ENCODE data around the gene OCIAD2.
"Not testable (repeated sequence)": the region's sequence is repeated elsewhere in the genome, so short reads cannot be mapped to it uniquely, and the experiment has no call there.

The OCIAD2 gene

GRCh38 chr4:48906206-48907173 lies at the start of gene OCIAD2:
TSS of gene OCIAD2 (minus strand) at chr4:48906774. CDS start at chr4:48904549, 2,225 bp downstream.
- peak; percentile 60 for DNase-seq (ENCODE audit: low read depth, low spot score)

- DNase-seq (ENCODE audit: low read depth, low spot score) = no peak
Measured at GRCh38 chr4:48954314-48954713, 47.7 kb upstream of the OCIAD2 start.

GRCh38 chr4:48949518-48950219 lies 43.1 kb upstream of the OCIAD2 start:
- DNase-seq (ENCODE audit: low read depth, low spot score) = no peak

- DNase-seq (ENCODE audit: low read depth, low spot score) = no peak
Measured at GRCh38 chr4:48949086-48949485, 42.5 kb upstream of the OCIAD2 start.

GRCh38 chr4:48947731-48948130 lies 41.2 kb upstream of the OCIAD2 start:
- DNase-seq (ENCODE audit: low read depth, low spot score) = no peak

GRCh38 chr4:48945981-48946380 lies 39.4 kb upstream of the OCIAD2 start:
- no peak for DNase-seq (ENCODE audit: low read depth, low spot score)

- DNase-seq (ENCODE audit: low read depth, low spot score) = peak; percentile 17
Measured at GRCh38 chr4:48944756-48945241, 38.2 kb upstream of the OCIAD2 start.

- no peak for DNase-seq (ENCODE audit: low read depth, low spot score)
Measured at GRCh38 chr4:48944252-48944651, 37.7 kb upstream of the OCIAD2 start.

GRCh38 chr4:48943387-48943786 lies 36.8 kb upstream of the OCIAD2 start:
- no peak for DNase-seq (ENCODE audit: low read depth, low spot score)

- no peak for DNase-seq (ENCODE audit: low read depth, low spot score)
Measured at GRCh38 chr4:48939785-48940184, 33.2 kb upstream of the OCIAD2 start.

- no peak for DNase-seq (ENCODE audit: low read depth, low spot score)
Measured at GRCh38 chr4:48938831-48939230, 32.3 kb upstream of the OCIAD2 start.

- DNase-seq (ENCODE audit: low read depth, low spot score) = no peak
Measured at GRCh38 chr4:48937033-48937432, 30.5 kb upstream of the OCIAD2 start.

GRCh38 chr4:48931459-48931858 lies 24.9 kb upstream of the OCIAD2 start:
- no peak for DNase-seq (ENCODE audit: low read depth, low spot score)

- no peak for DNase-seq (ENCODE audit: low read depth, low spot score)
Measured at GRCh38 chr4:48930654-48931053, 24.1 kb upstream of the OCIAD2 start.

- DNase-seq (ENCODE audit: low read depth, low spot score) = no peak
Measured at GRCh38 chr4:48924416-48924815, 17.8 kb upstream of the OCIAD2 start.

- not testable (repeated sequence) for DNase-seq (ENCODE audit: low read depth, low spot score)
Measured at GRCh38 chr4:48923065-48923464, 16.5 kb upstream of the OCIAD2 start.

GRCh38 chr4:48914311-48914710 lies 7.7 kb upstream of the OCIAD2 start:
- DNase-seq (ENCODE audit: low read depth, low spot score) = no peak

- no peak for DNase-seq (ENCODE audit: low read depth, low spot score)
Measured at GRCh38 chr4:48913346-48913745, 6.8 kb upstream of the OCIAD2 start.

- no peak for DNase-seq (ENCODE audit: low read depth, low spot score)
Measured at GRCh38 chr4:48912349-48912748, 5.8 kb upstream of the OCIAD2 start.

GRCh38 chr4:48910511-48910910 lies 3.9 kb upstream of the OCIAD2 start:
- no peak for DNase-seq (ENCODE audit: low read depth, low spot score)

GRCh38 chr4:48909697-48910096 lies 3.1 kb upstream of the OCIAD2 start:
- DNase-seq (ENCODE audit: low read depth, low spot score) = peak; percentile 26

- DNase-seq (ENCODE audit: low read depth, low spot score) = no peak
Measured at GRCh38 chr4:48908687-48909086, 2.1 kb upstream of the OCIAD2 start.

Measured in activated naive CD8-positive, alpha-beta T cell treated with anti-CD3 and anti-CD28 coated beads, Interleukin-2, amount 50 U/mL, for 16 hours (primary cell).